HCT116 (cell line): ENCODE data around the gene ARMH1.

Experiments used
- EZH2phosphoT487 ChIP-seq: fragments of 200-600 bp; IDR thresholded peaks from 2 replicates; pipeline ENCODE4 v1.6.1; 2018; ENCODE audit warnings: antibody characterized with exemption, borderline replicate concordance
- POLR2A ChIP-seq: IDR thresholded peaks from 2 replicates; pipeline ENCODE4 v1.7.0; 2011; ENCODE audit warnings: borderline replicate concordance; ENCODE audit not compliant: insufficient read depth, insufficient read length; ENCODE audit errors: extremely low read depth
- REST ChIP-seq: IDR thresholded peaks from 2 replicates; pipeline ENCODE4 v1.6.1; 2012; ENCODE audit warnings: low read depth
- SIN3A ChIP-seq: IDR thresholded peaks from 2 replicates; pipeline ENCODE4 v1.6.1; 2012; ENCODE audit warnings: low read depth
- TF ChIP-seq, protein P1 (sequence below), 3 experiments: fragments of 200-600 bp in 1 of 3; sonication (generic) in 1 of 3; IDR thresholded peaks in 2 of 3; conservative IDR thresholded peaks in 1 of 3; 2 replicates each; pipeline ENCODE4 v1.5.1; 2012 to 2017; ENCODE audit warnings: low read depth in 2 of 3, low read length in 2 of 3, antibody characterized with exemption in 1 of 3, borderline replicate concordance in 1 of 3, control low read depth in 1 of 3, mild to moderate bottlenecking in 1 of 3, mixed read lengths in 1 of 3, mixed run types in 1 of 3, moderate library complexity in 1 of 3; ENCODE audit not compliant: insufficient read depth in 1 of 3

- TF ChIP-seq EZH2phosphoT487 (no peak), POLR2A (no peak), REST (no peak), SIN3A (no peak)
- TF ChIP-seq, protein P1, sequence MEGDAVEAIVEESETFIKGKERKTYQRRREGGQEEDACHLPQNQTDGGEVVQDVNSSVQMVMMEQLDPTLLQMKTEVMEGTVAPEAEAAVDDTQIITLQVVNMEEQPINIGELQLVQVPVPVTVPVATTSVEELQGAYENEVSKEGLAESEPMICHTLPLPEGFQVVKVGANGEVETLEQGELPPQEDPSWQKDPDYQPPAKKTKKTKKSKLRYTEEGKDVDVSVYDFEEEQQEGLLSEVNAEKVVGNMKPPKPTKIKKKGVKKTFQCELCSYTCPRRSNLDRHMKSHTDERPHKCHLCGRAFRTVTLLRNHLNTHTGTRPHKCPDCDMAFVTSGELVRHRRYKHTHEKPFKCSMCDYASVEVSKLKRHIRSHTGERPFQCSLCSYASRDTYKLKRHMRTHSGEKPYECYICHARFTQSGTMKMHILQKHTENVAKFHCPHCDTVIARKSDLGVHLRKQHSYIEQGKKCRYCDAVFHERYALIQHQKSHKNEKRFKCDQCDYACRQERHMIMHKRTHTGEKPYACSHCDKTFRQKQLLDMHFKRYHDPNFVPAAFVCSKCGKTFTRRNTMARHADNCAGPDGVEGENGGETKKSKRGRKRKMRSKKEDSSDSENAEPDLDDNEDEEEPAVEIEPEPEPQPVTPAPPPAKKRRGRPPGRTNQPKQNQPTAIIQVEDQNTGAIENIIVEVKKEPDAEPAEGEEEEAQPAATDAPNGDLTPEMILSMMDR (IDR thresholded peaks at IDR 0.05 in 2 of 3, conservative IDR thresholded peaks at IDR 0.05 in 1 of 3; ENCODE audit: borderline replicate concordance in 1 of 3, insufficient read depth in 1 of 3, low read depth in 2 of 3, low read length in 2 of 3) = peak; percentile 61 to 96 (median 87); a peak in 5 of 6 replicates
Observed at GRCh38 chr1:44655609-44656008, 18.9 kb upstream of the ARMH1 start.
